WERI-Rb-1 (cell line): ENCODE results near the gene RABGAP1L.

ENCODE experiments used
- DNase-seq: peaks from one replicate; pipeline ENCODE4 v3.0.0-alpha.2; 2020
- H3K27ac ChIP-seq: fragments of 250-450 bp; sonication (Bioruptor Pico); 2 replicates; pipeline ENCODE4 v1.5.1; 2020; ENCODE audit warnings: mild to moderate bottlenecking, moderate library complexity
- H3K27me3 ChIP-seq: fragments of 250-450 bp; sonication (Bioruptor Pico); 2 replicates; pipeline ENCODE4 v1.5.1; 2021; ENCODE audit warnings: mild to moderate bottlenecking, low read depth, moderate library complexity; ENCODE audit not compliant: insufficient read depth, severe bottlenecking
- H3K36me3 ChIP-seq: fragments of 250-450 bp; sonication (Bioruptor Pico); 2 replicates; pipeline ENCODE4 v1.5.1; 2020; ENCODE audit warnings: mild to moderate bottlenecking, moderate library complexity
- H3K4me3 ChIP-seq: 2 replicates; pipeline ENCODE4 v1.5.1; 2011; ENCODE audit warnings: low read depth, mild to moderate bottlenecking, control low read depth, low read length
- H3K9me3 ChIP-seq: fragments of 250-450 bp; sonication (Bioruptor Pico); 2 replicates; pipeline ENCODE4 v1.5.1; 2021; ENCODE audit warnings: mild to moderate bottlenecking, moderate library complexity; ENCODE audit not compliant: severe bottlenecking
- TF ChIP-seq, protein P1 (sequence below): IDR thresholded peaks from 2 replicates; pipeline ENCODE4 v1.5.1; 2011; ENCODE audit warnings: low read depth, mild to moderate bottlenecking, control low read depth, inconsistent platforms, low read length

Gene RABGAP1L

GRCh38 chr1:174913225-174913903, 754.0 kb downstream of the RABGAP1L start:
- no peak overlapping the region for H3K4me3 ChIP-seq
- H3K27me3 ChIP-seq = no peaks in the 10 kb centered on the region
- H3K9me3 ChIP-seq = no peaks in the 10 kb centered on the region
- no peak for DNase-seq
- no peaks in the 10 kb centered on the region for H3K36me3 ChIP-seq
- H3K27ac ChIP-seq = no peak overlapping the region
- TF ChIP-seq, protein P1, sequence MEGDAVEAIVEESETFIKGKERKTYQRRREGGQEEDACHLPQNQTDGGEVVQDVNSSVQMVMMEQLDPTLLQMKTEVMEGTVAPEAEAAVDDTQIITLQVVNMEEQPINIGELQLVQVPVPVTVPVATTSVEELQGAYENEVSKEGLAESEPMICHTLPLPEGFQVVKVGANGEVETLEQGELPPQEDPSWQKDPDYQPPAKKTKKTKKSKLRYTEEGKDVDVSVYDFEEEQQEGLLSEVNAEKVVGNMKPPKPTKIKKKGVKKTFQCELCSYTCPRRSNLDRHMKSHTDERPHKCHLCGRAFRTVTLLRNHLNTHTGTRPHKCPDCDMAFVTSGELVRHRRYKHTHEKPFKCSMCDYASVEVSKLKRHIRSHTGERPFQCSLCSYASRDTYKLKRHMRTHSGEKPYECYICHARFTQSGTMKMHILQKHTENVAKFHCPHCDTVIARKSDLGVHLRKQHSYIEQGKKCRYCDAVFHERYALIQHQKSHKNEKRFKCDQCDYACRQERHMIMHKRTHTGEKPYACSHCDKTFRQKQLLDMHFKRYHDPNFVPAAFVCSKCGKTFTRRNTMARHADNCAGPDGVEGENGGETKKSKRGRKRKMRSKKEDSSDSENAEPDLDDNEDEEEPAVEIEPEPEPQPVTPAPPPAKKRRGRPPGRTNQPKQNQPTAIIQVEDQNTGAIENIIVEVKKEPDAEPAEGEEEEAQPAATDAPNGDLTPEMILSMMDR = no peak

GRCh38 chr1:174914991-174915390, 755.7 kb downstream of the RABGAP1L start:
- no peaks in the 10 kb centered on the region for H3K27me3 ChIP-seq
- H3K27ac ChIP-seq = no peak overlapping the region
- TF ChIP-seq, protein P1 = no peak
- H3K9me3 ChIP-seq = no peaks in the 10 kb centered on the region
- H3K36me3 ChIP-seq = no peaks in the 10 kb centered on the region
- no peak overlapping the region for H3K4me3 ChIP-seq
- no peak for DNase-seq

DNA sequence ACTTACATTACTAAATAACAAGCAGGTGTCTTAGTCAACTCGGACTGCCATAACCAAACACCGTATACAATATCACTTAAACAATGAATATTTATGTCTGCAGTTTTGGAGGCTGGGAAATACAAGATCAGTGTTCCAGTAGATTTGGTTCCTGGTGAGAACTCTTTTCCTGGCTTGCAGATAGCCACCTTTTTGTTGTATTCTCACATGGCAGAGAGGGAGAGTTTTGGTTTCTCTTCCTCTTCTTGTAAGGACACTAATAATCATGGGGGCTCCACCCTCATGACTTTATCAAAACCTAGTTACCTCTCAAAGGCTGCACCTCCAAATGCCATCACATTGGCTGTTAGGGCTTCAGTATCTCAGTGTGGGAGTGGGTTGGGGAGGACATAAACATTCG, 757.5 kb downstream of the RABGAP1L start:
- Histone ChIP-seq H3K36me3 (no peaks in the 10 kb centered on the region), H3K27me3 (no peaks in the 10 kb centered on the region), H3K27ac (no peak overlapping the region), H3K9me3 (peaks cover 4% of the 10 kb centered on the region), H3K4me3 (no peak overlapping the region)
- no peak for DNase-seq
- TF ChIP-seq, protein P1 = no peak

GRCh38 chr1:174920093-174920492, 760.8 kb downstream of the RABGAP1L start:
- TF ChIP-seq, protein P1 = no peak
- no peak overlapping the region for H3K27ac ChIP-seq
- no peak overlapping the region for H3K4me3 ChIP-seq
- no peaks in the 10 kb centered on the region for H3K36me3 ChIP-seq
- no peak for DNase-seq
- peaks cover 4% of the 10 kb centered on the region for H3K9me3 ChIP-seq
- no peaks in the 10 kb centered on the region for H3K27me3 ChIP-seq

GRCh38 chr1:174922121-174922520, 762.8 kb downstream of the RABGAP1L start:
- H3K4me3 ChIP-seq = no peak overlapping the region
- peaks cover 4% of the 10 kb centered on the region for H3K9me3 ChIP-seq
- TF ChIP-seq, protein P1 = no peak
- no peaks in the 10 kb centered on the region for H3K36me3 ChIP-seq
- H3K27ac ChIP-seq = no peak overlapping the region
- no peaks in the 10 kb centered on the region for H3K27me3 ChIP-seq
- no peak for DNase-seq

DNA sequence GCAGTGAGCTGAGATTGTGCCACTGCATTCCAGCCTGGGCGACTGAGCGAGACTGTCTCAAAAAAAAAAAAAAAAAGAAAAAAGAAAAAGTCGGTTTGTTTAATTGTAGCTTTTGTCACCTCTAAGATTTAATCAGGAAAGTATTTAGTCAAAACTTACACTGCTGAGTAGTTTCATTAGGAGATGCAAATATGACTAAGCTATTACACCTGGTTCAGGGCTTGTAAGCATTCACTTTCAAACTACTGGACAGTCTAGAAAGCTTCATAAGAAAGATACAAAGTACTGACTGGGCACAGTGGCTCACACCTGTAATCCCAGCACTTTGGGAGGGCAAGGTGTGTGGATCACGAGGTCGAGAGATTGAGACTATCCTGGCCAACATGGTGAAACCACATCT, 764.5 kb downstream of the RABGAP1L start:
- Histone ChIP-seq H3K36me3 (no peaks in the 10 kb centered on the region), H3K4me3 (no peak overlapping the region), H3K9me3 (peaks cover 4% of the 10 kb centered on the region), H3K27ac (no peak overlapping the region), H3K27me3 (no peaks in the 10 kb centered on the region)
- TF ChIP-seq, protein P1 = no peak
- DNase-seq = no peak
